Endothelial cell of umbilical vein (primary cell): ENCODE data around the gene MAST4. TPM values are rescaled to one million over a fixed set of nuclear protein-coding genes. Genes with fewer than 3 reads are reported as not detected.

ENCODE experiments used
- BruUV-seq: library from RNA; stranded (reverse); fragments of 400-500 nt; replicated peaks from 2 replicates; lab custom pipeline; 2021; lab: Mats Ljungman, UMichigan
- CTCF ChIA-PET: fragments of 300-600, 350-600 bp; sonication (Branson Sonifier 250); formaldehyde crosslinking; loops from one replicate; lab custom pipeline; 2021; ENCODE audit warnings: antibody characterized with exemption, inconsistent platforms; lab: Charles Lee
- POLR2A ChIA-PET: fragments of 300-600, 350-600 bp; sonication (Branson Sonifier 250); formaldehyde crosslinking; loops from one replicate; lab custom pipeline; 2021; ENCODE audit warnings: antibody characterized with exemption, inconsistent platforms; lab: Charles Lee
- DNase-seq: peaks from one replicate; pipeline ENCODE4 v3.0.0-alpha.2; 2011; ENCODE audit warnings: low read depth, low spot score
- FAIRE-seq: peaks from 2 replicates; lab custom pipeline; 2011; peaks lifted over from hg19 to GRCh38; lab: Jason Lieb, UNC
- H2AFZ ChIP-seq: 2 replicates; pipeline ENCODE4 v1.6.0; 2012; ENCODE audit warnings: low read depth, low read length, control low read depth, inconsistent platforms
- H3K27ac ChIP-seq: 2 replicates; pipeline ENCODE4 v1.5.1; 2011; ENCODE audit warnings: low read depth, mild to moderate bottlenecking, control low read depth, low read length, moderate library complexity; ENCODE audit not compliant: insufficient read depth
- H3K27me3 ChIP-seq, 2 experiments: 2 replicates each; pipeline versions ENCODE4 v1.6.0 to v1.6.1; 2011; ENCODE audit warnings: low read length in 2 of 2, mixed read lengths in 1 of 2; ENCODE audit not compliant: control insufficient read depth in 2 of 2, insufficient read depth in 2 of 2
- H3K36me3 ChIP-seq, 2 experiments: 2 replicates in 1 of 2; 3 replicates in 1 of 2; pipeline ENCODE4 v1.5.1; 2011; ENCODE audit warnings: low read length in 2 of 2, mild to moderate bottlenecking in 1 of 2, moderate library complexity in 1 of 2; ENCODE audit not compliant: control insufficient read depth in 2 of 2, insufficient read depth in 2 of 2; ENCODE audit errors: extremely low read depth in 1 of 2
- H3K4me1 ChIP-seq: 3 replicates; pipeline ENCODE4 v1.5.1; 2011; ENCODE audit warnings: mild to moderate bottlenecking, low read length; ENCODE audit not compliant: control insufficient read depth, insufficient read depth; ENCODE audit errors: extremely low read depth
- H3K4me2 ChIP-seq: 2 replicates; pipeline ENCODE4 v1.6.1; 2011; ENCODE audit warnings: low read length, control low read depth, mixed read lengths; ENCODE audit not compliant: insufficient read depth
- H3K4me3 ChIP-seq, 3 experiments: fragments of 200-600 bp in 1 of 3; sonication (generic), shearing (Covaris generic) in 1 of 3; replicated peaks in 1 of 3; 2 replicates each; pipeline ENCODE4 v1.5.1; 2011 to 2016; ENCODE audit warnings: control low read depth in 3 of 3, low read length in 3 of 3, mild to moderate bottlenecking in 2 of 3, inconsistent platforms in 1 of 3, low read depth in 1 of 3, moderate library complexity in 1 of 3; ENCODE audit not compliant: insufficient read depth in 1 of 3
- H3K79me2 ChIP-seq: 2 replicates; pipeline ENCODE4 v1.6.0; 2012; ENCODE audit warnings: low read length, inconsistent platforms; ENCODE audit not compliant: control insufficient read depth, insufficient read depth
- H3K9ac ChIP-seq: replicated peaks from 2 replicates; pipeline ENCODE3; 2011; ENCODE audit warnings: low read length, control low read depth; ENCODE audit not compliant: insufficient read depth; ENCODE audit errors: extremely low read depth
- H3K9me1 ChIP-seq: replicated peaks from 3 replicates; pipeline ENCODE4 v1.6.0; 2011; ENCODE audit warnings: mild to moderate bottlenecking, low read length; ENCODE audit not compliant: control insufficient read depth, insufficient read depth; ENCODE audit errors: extremely low read depth
- H3K9me3 ChIP-seq: replicated peaks from 2 replicates; pipeline ENCODE4 v1.5.1; 2012; ENCODE audit warnings: low read length, inconsistent platforms; ENCODE audit not compliant: control insufficient read depth, insufficient read depth
- H4K20me1 ChIP-seq: replicated peaks from 2 replicates; pipeline ENCODE3; 2011; ENCODE audit warnings: mild to moderate bottlenecking, low read length; ENCODE audit not compliant: control insufficient read depth, insufficient read depth; ENCODE audit errors: extremely low read depth
- CTCF ChIP-seq, 2 donors: IDR thresholded peaks; 1 replicate in 1 of 2; 2 replicates in 1 of 2; pipeline ENCODE4 v1.5.1; 2011; ENCODE audit warnings: low read length in 2 of 2, mild to moderate bottlenecking in 2 of 2, moderate library complexity in 2 of 2, control low read depth in 1 of 2, inconsistent platforms in 1 of 2, low read depth in 1 of 2; ENCODE audit not compliant: insufficient read depth in 1 of 2; ENCODE audit errors: extremely low read depth in 1 of 2
- EZH2 ChIP-seq: IDR thresholded peaks from 2 replicates; pipeline ENCODE4 v1.6.1; 2012; ENCODE audit warnings: borderline replicate concordance, low read depth, mild to moderate bottlenecking, moderate library complexity, low read length, inconsistent platforms; ENCODE audit not compliant: severe bottlenecking
- FOS ChIP-seq: IDR thresholded peaks from 2 replicates; pipeline ENCODE4 v1.6.1; 2011; ENCODE audit warnings: mild to moderate bottlenecking, low read length, moderate library complexity, borderline replicate concordance; ENCODE audit not compliant: insufficient read depth
- GATA2 ChIP-seq: IDR thresholded peaks from 2 replicates; pipeline ENCODE4 v1.7.0; 2011; ENCODE audit warnings: low read depth, mild to moderate bottlenecking, moderate library complexity, mixed read lengths, low read length; ENCODE audit not compliant: insufficient read length, insufficient read depth
- JUN ChIP-seq: IDR thresholded peaks from 2 replicates; pipeline ENCODE4 v1.6.1; 2011; ENCODE audit warnings: borderline replicate concordance, low read depth; ENCODE audit not compliant: insufficient read length, insufficient read depth
- MAX ChIP-seq: IDR thresholded peaks from 2 replicates; pipeline ENCODE4 v1.6.1; 2011; ENCODE audit not compliant: insufficient read depth, insufficient read length
- MYC ChIP-seq: IDR thresholded peaks from one replicate; pipeline ENCODE4 v1.6.1; 2011; ENCODE audit warnings: mild to moderate bottlenecking, low read depth, low read length
- POLR2A ChIP-seq: IDR thresholded peaks from 2 replicates; pipeline ENCODE4 v1.6.1; 2012; ENCODE audit warnings: low read depth, mild to moderate bottlenecking, control low read depth, low read length
- POLR2AphosphoS5 ChIP-seq: IDR thresholded peaks from 2 replicates; pipeline ENCODE4 v1.6.1; 2012; ENCODE audit warnings: low read depth, mild to moderate bottlenecking, control low read depth, low read length, moderate library complexity; ENCODE audit not compliant: insufficient read depth
- dilution Hi-C: fragments of 300-500 bp; cut with MboI; formaldehyde crosslinking; loops from one replicate; pipeline ENCODE4 v1.15.0; 2019; ENCODE audit warnings: low sequenced_read_pairs; ENCODE audit not compliant: extremely low pct_ligation_motif_present
- intact Hi-C: fragments of 100-400 bp; cut with micrococcal nuclease; formaldehyde crosslinking; loops from one replicate; pipeline ENCODE4 v1.10.0; 2022
- polyA plus RNA-seq, 4 experiments: library from polyadenylated mRNA; depleted of rRNA in 3 of 4; stranded (reverse) in 3 of 4; unstranded in 1 of 4; fragments of >200 nt; gene quantifications; 2 replicates each; pipeline versions ENCODE4 v1.2.1 to v1.2.3, GENCODE V29; 2011 to 2012; ENCODE audit warnings: missing spikeins in 1 of 4
- total RNA-seq: library from RNA; stranded (reverse); gene quantifications from 2 replicates; pipeline ENCODE4 v1.2.3, GENCODE V29; 2021

The MAST4 gene
- total and polyA plus RNA-seq, 2 donors (not counting 3 experiments of a cell fraction or from before 2014, with no cell fraction given) = 40.2 to 116 TPM

GRCh38 chr5:66789434-66789833 lies 193.2 kb downstream of the MAST4 start:
- BruUV-seq = no TSS peak
- Histone ChIP-seq H3K27ac (no peak overlapping the region), H4K20me1 (no peaks in the 10 kb centered on the region), H3K27me3 (peaks cover 8% of the 10 kb centered on the region in 2 experiments), H3K4me3 (no peak overlapping the region), H2AFZ (no peak overlapping the region), H3K4me1 (no peaks in the 10 kb centered on the region), H3K9me3 (no peaks in the 10 kb centered on the region), H3K79me2 (no peaks in the 10 kb centered on the region), H3K4me2 (no peak overlapping the region), H3K9me1 (no peaks in the 10 kb centered on the region), H3K9ac (no peak overlapping the region), H3K36me3 (no peaks in the 10 kb centered on the region)
- TF ChIP-seq EZH2 (no peak), POLR2A (no peak), JUN (no peak), MAX (no peak), GATA2 (no peak), FOS (no peak), MYC (no peak)
- ChIA-PET CTCF (no interaction called here), POLR2A (no interaction called here)
- intact Hi-C loops = no loop called here
- DNase-seq (no peak), FAIRE-seq (no peak)
- dilution Hi-C loops = no loop called here

- H3K36me3 ChIP-seq = no peaks in the 10 kb centered on the region
- no peaks in the 10 kb centered on the region for H4K20me1 ChIP-seq
- H2AFZ ChIP-seq = no peak overlapping the region
- H3K79me2 ChIP-seq = no peaks in the 10 kb centered on the region
- no TSS peak for BruUV-seq
- POLR2A ChIA-PET = no interaction called here
- H3K9ac ChIP-seq = no peak overlapping the region
- no peak overlapping the region for H3K4me2 ChIP-seq
- H3K27me3 ChIP-seq = peaks cover 12 to 14% of the 10 kb centered on the region in 2 experiments
- TF ChIP-seq MYC = no peak
- no peak for TF ChIP-seq POLR2A
- TF ChIP-seq EZH2 = no peak
- TF ChIP-seq CTCF (IDR thresholded peaks at IDR 0.05; ENCODE audit: extremely low read depth in 1 of 2, insufficient read depth in 1 of 2, low read depth in 1 of 2, low read length in 2 of 2) = no peak
- no peak for TF ChIP-seq POLR2AphosphoS5
- no peak for TF ChIP-seq GATA2
- no peak for TF ChIP-seq JUN
- TF ChIP-seq FOS = no peak
- no peak for TF ChIP-seq MAX
- CTCF ChIA-PET = no interaction called here
- FAIRE-seq (no peak), DNase-seq (no peak)
- no peaks in the 10 kb centered on the region for H3K9me1 ChIP-seq
- no peak overlapping the region for H3K4me3 ChIP-seq
- H3K4me1 ChIP-seq = no peaks in the 10 kb centered on the region
- no peaks in the 10 kb centered on the region for H3K9me3 ChIP-seq
- dilution Hi-C loops (no loop called here), intact Hi-C loops (no loop called here)
- H3K27ac ChIP-seq = no peak overlapping the region
Observed at GRCh38 chr5:66793049-66793448, 196.9 kb downstream of the MAST4 start.
